HepG2 (cell line): ENCODE measurements around the gene EIF5A2. TPM values are rescaled to one million over a fixed set of nuclear protein-coding genes. Genes with fewer than 3 reads are reported as not detected.

ENCODE experiments used
- AHR ChIP-seq: IDR thresholded peaks from 2 replicates; pipeline ENCODE4 v1.6.1; 2018; ENCODE audit warnings: missing genetic modification reagents, missing compliant biosample characterization
- ARNTL ChIP-seq: sonication (generic); formaldehyde crosslinking; IDR thresholded peaks from 2 replicates; pipeline ENCODE4 v1.4.0; 2020; ENCODE audit warnings: mild to moderate bottlenecking, missing genetic modification reagents
- BRCA1 ChIP-seq: sonication (generic); formaldehyde crosslinking; IDR thresholded peaks from 2 replicates; pipeline ENCODE4 v1.4.0; 2020; ENCODE audit warnings: missing genetic modification reagents
- BRD4 ChIP-seq: sonication (generic); formaldehyde crosslinking; IDR thresholded peaks from 2 replicates; pipeline ENCODE4 v1.4.0; 2020; ENCODE audit warnings: missing genetic modification reagents
- CENPT ChIP-seq: sonication (generic); formaldehyde crosslinking; IDR thresholded peaks from 2 replicates; pipeline ENCODE4 v1.8.0; 2022; ENCODE audit warnings: low read depth, mild to moderate bottlenecking, moderate library complexity, missing genetic modification reagents
- CREB1 ChIP-seq, 2 experiments: fragments of 450-650 bp in 1 of 2; IDR thresholded peaks; 2 replicates each; pipeline ENCODE4 v1.6.1; 2016 to 2017; ENCODE audit warnings: control low read depth in 1 of 2, mild to moderate bottlenecking in 1 of 2, missing compliant biosample characterization in 1 of 2, missing genetic modification characterization in 1 of 2
- DMAP1 ChIP-seq: IDR thresholded peaks from 2 replicates; pipeline ENCODE4 v1.6.1; 2016
- HDAC6 ChIP-seq: fragments of 200-600 bp; sonication (generic); IDR thresholded peaks from 2 replicates; pipeline ENCODE4 v1.7.0; 2017; ENCODE audit warnings: mild to moderate bottlenecking, antibody characterized with exemption, low read length, low read depth
- HES4 ChIP-seq: sonication (generic); formaldehyde crosslinking; IDR thresholded peaks from 2 replicates; pipeline ENCODE4 v1.9.0; 2021; ENCODE audit warnings: mild to moderate bottlenecking, missing genetic modification reagents, borderline replicate concordance
- HNRNPLL ChIP-seq: fragments of 200-400 bp; formaldehyde crosslinking; IDR thresholded peaks from 2 replicates; pipeline ENCODE4 v1.6.1; 2017; ENCODE audit warnings: mild to moderate bottlenecking, low read depth, low read length; ENCODE audit not compliant: poor library complexity, severe bottlenecking
- ISX ChIP-seq: sonication (generic); formaldehyde crosslinking; conservative IDR thresholded peaks from 2 replicates; pipeline ENCODE4 v1.5.0; 2020; ENCODE audit warnings: missing genetic modification reagents
- KLF16 ChIP-seq, 2 experiments: sonication (generic) in 1 of 2; formaldehyde crosslinking in 1 of 2; IDR thresholded peaks; 2 replicates each; pipeline versions ENCODE4 v1.6.1 to v1.8.0; 2016 to 2023; ENCODE audit warnings: missing genetic modification reagents in 2 of 2, missing compliant biosample characterization in 1 of 2
- MXD4 ChIP-seq: IDR thresholded peaks from 2 replicates; pipeline ENCODE4 v1.6.1; 2016; ENCODE audit warnings: mild to moderate bottlenecking, missing biosample characterization, missing genetic modification reagents
- NFYB ChIP-seq: sonication (generic); formaldehyde crosslinking; IDR thresholded peaks from 2 replicates; pipeline ENCODE4 v1.4.0; 2020; ENCODE audit warnings: missing genetic modification reagents
- NFYC ChIP-seq: IDR thresholded peaks from 2 replicates; pipeline ENCODE4 v1.6.1; 2016; ENCODE audit warnings: missing genetic modification reagents, missing compliant biosample characterization
- NR2C2 ChIP-seq: sonication (generic); formaldehyde crosslinking; IDR thresholded peaks from 2 replicates; pipeline ENCODE4 v1.4.0; 2020; ENCODE audit warnings: missing genetic modification reagents, mild to moderate bottlenecking, moderate library complexity, borderline replicate concordance
- RBFOX2 ChIP-seq: fragments of 200-400 bp; formaldehyde crosslinking; IDR thresholded peaks from 2 replicates; pipeline ENCODE4 v1.6.1; 2017; ENCODE audit warnings: low read depth, mild to moderate bottlenecking, low read length
- RELA ChIP-seq: sonication (generic); formaldehyde crosslinking; IDR thresholded peaks from 2 replicates; pipeline ENCODE4 v1.4.0; 2020; ENCODE audit warnings: missing genetic modification reagents
- REPIN1 ChIP-seq: sonication (generic); formaldehyde crosslinking; IDR thresholded peaks from 2 replicates; pipeline ENCODE4 v1.8.0; 2022; ENCODE audit warnings: missing genetic modification reagents, low read depth, mild to moderate bottlenecking, borderline replicate concordance
- SALL1 ChIP-seq: sonication (generic); formaldehyde crosslinking; IDR thresholded peaks from 2 replicates; pipeline ENCODE4 v1.8.0; 2022; ENCODE audit warnings: mild to moderate bottlenecking, missing genetic modification reagents
- SOX5 ChIP-seq: IDR thresholded peaks from 2 replicates; pipeline ENCODE4 v1.6.1; 2016; ENCODE audit warnings: borderline replicate concordance
- TEF ChIP-seq: sonication (generic); formaldehyde crosslinking; IDR thresholded peaks from 2 replicates; pipeline ENCODE4 v1.5.0; 2020; ENCODE audit warnings: missing genetic modification reagents
- ZFY ChIP-seq: sonication (generic); formaldehyde crosslinking; IDR thresholded peaks from 2 replicates; pipeline ENCODE4 v1.4.0; 2020; ENCODE audit warnings: missing genetic modification reagents
- ZMYM2 ChIP-seq: sonication (generic); formaldehyde crosslinking; IDR thresholded peaks from 2 replicates; pipeline ENCODE4 v1.8.0; 2022; ENCODE audit warnings: mild to moderate bottlenecking, missing genetic modification reagents
- ZNF124 ChIP-seq: sonication (generic); formaldehyde crosslinking; IDR thresholded peaks from 2 replicates; pipeline ENCODE4 v1.4.0; 2020; ENCODE audit warnings: missing genetic modification reagents
- ZNF160 ChIP-seq: sonication (generic); formaldehyde crosslinking; IDR thresholded peaks from 2 replicates; pipeline ENCODE4 v1.8.0; 2022; ENCODE audit warnings: mild to moderate bottlenecking, inconsistent platforms, missing genetic modification reagents
- ZNF20 ChIP-seq: sonication (generic); formaldehyde crosslinking; IDR thresholded peaks from 2 replicates; pipeline ENCODE4 v1.4.0; 2020; ENCODE audit warnings: mild to moderate bottlenecking, moderate library complexity, missing genetic modification reagents
- ZNF205 ChIP-seq: IDR thresholded peaks from 2 replicates; pipeline ENCODE4 v1.6.1; 2018; ENCODE audit warnings: missing biosample characterization, missing genetic modification reagents
- ZNF274 ChIP-seq: sonication (generic); formaldehyde crosslinking; IDR thresholded peaks from 2 replicates; pipeline ENCODE4 v1.5.1; 2020; ENCODE audit warnings: mild to moderate bottlenecking, missing genetic modification reagents
- ZNF547 ChIP-seq: sonication (generic); formaldehyde crosslinking; IDR thresholded peaks from 2 replicates; pipeline ENCODE4 v1.5.1; 2020; ENCODE audit warnings: mild to moderate bottlenecking, missing genetic modification reagents
- ZNF652 ChIP-seq: IDR thresholded peaks from 2 replicates; pipeline ENCODE4 v1.6.1; 2016; ENCODE audit warnings: low read depth, borderline replicate concordance
- ZNF670 ChIP-seq: sonication (generic); formaldehyde crosslinking; IDR thresholded peaks from 2 replicates; pipeline ENCODE4 v1.8.0; 2022; ENCODE audit warnings: mild to moderate bottlenecking, missing genetic modification reagents, borderline replicate concordance
- ZNF879 ChIP-seq: sonication (generic); formaldehyde crosslinking; IDR thresholded peaks from 2 replicates; pipeline ENCODE4 v1.8.1; 2023; ENCODE audit warnings: missing genetic modification reagents
- polyA plus RNA-seq, 8 experiments: library from polyadenylated mRNA; depleted of rRNA in 3 of 8; stranded (reverse) in 7 of 8; unstranded in 1 of 8; fragments of >200 nt; fragmentation: Illumina TruSeq in 4 of 8; extraction: Trizol in 4 of 8; gene quantifications; 2 replicates each; pipeline versions ENCODE4 v1.2.1 to v1.2.3, GENCODE V29; 2011 to 2016; ENCODE audit warnings: low read depth in 4 of 8, missing spikeins in 1 of 8, mixed read lengths in 1 of 8; ENCODE audit not compliant: insufficient read depth in 1 of 8
- total RNA-seq, 5 experiments: library from RNA; depleted of rRNA; stranded (reverse); fragments of >200 nt; fragmentation: Illumina TruSeq; extraction: Trizol; gene quantifications; 2 replicates each; pipeline ENCODE4 v1.2.3, GENCODE V29; 2016; ENCODE audit warnings: low read depth in 1 of 5

EIF5A2 gene
- total and polyA plus RNA-seq, 2 of the 13 experiments (the other 11 are each of a cell fraction or from before 2014, with no cell fraction given), result 3.5 to 9.4 TPM

- peak; percentile 81 for TF ChIP-seq ZMYM2 (CRISPR knock-in tag)
- no peak for TF ChIP-seq ISX (CRISPR knock-in tag)
- TF ChIP-seq ZFY (CRISPR knock-in tag), result peak; percentile 71
- 0 out of 2 replicates have a peak, but pooled peaks have one; percentile 41 for TF ChIP-seq REPIN1 (CRISPR knock-in tag)
- TF ChIP-seq ZNF124 (CRISPR knock-in tag), result peak; percentile 43; the same call in 1 of the 2 replicates
- peak; percentile 67; the same call in 1 of the 2 replicates for TF ChIP-seq DMAP1 (CRISPR knock-in tag)
- TF ChIP-seq ZNF670, result 0 out of 2 replicates have a peak, but pooled peaks have one; percentile 46
- TF ChIP-seq ZNF879, result no peak
- TF ChIP-seq RBFOX2, result peak; percentile 64
- peak; percentile 85; the same call in 1 of the 2 replicates for TF ChIP-seq MXD4 (CRISPR knock-in tag)
- no peak for TF ChIP-seq ZNF652 (CRISPR knock-in tag)
- peak; percentile 75; the same call in 1 of the 2 replicates for TF ChIP-seq ZNF274
- peak; percentile 15; the same call in 1 of the 2 replicates for TF ChIP-seq ZNF205 (CRISPR knock-in tag)
- TF ChIP-seq HES4, result peak; percentile 70; the same call in 1 of the 2 replicates
- peak; percentile 49; the same call in 1 of the 2 replicates for TF ChIP-seq NR2C2 (CRISPR knock-in tag)
- no peak for TF ChIP-seq RELA
- peak; percentile 81 for TF ChIP-seq NFYB (CRISPR knock-in tag)
- TF ChIP-seq BRCA1 (CRISPR knock-in tag), result 0 out of 2 replicates have a peak, but pooled peaks have one; percentile 35
- TF ChIP-seq NFYC, result peak; percentile 80
- peak; percentile 31; the same call in 1 of the 2 replicates for TF ChIP-seq TEF (CRISPR knock-in tag)
- no peak for TF ChIP-seq ZNF20 (CRISPR knock-in tag)
- TF ChIP-seq SOX5 (CRISPR knock-in tag), result peak; percentile 31; the same call in 1 of the 2 replicates
- peak; percentile 96 for TF ChIP-seq HNRNPLL
- no peak; the same call in 1 of the 2 replicates for TF ChIP-seq CENPT (CRISPR knock-in tag)
- 0 out of 2 replicates have a peak, but pooled peaks have one; percentile 37 for TF ChIP-seq CREB1 (IDR thresholded peaks at IDR 0.05)
- peak; percentile 67 for TF ChIP-seq CREB1 (CRISPR knock-in tag; IDR thresholded peaks at IDR 0.05)
- TF ChIP-seq ZNF160 (CRISPR knock-in tag), result peak; percentile 65; the same call in 1 of the 2 replicates
- TF ChIP-seq ARNTL (CRISPR knock-in tag), result peak; percentile 99
- TF ChIP-seq AHR (CRISPR knock-in tag), result peak; percentile 52; the same call in 1 of the 2 replicates
- peak in 1 of 2 experiments; percentile 79; a peak in 2 of 4 replicates for TF ChIP-seq KLF16 (CRISPR knock-in tag; IDR thresholded peaks at IDR 0.05)
- TF ChIP-seq BRD4 (CRISPR knock-in tag), result peak; percentile 30; the same call in 1 of the 2 replicates
- no peak for TF ChIP-seq HDAC6
- TF ChIP-seq SALL1 (CRISPR knock-in tag), result peak; percentile 76
- TF ChIP-seq ZNF547 (CRISPR knock-in tag), result 0 out of 2 replicates have a peak, but pooled peaks have one; percentile 18
Observed at GRCh38 chr3:170908235-170909116, at the start of gene EIF5A2 (continued).
